NOMO-1 treated with dmso at 0.1 percent for 144 hours (cell line): ENCODE measurements around the gene SLC2A1.

Experiments used
- DNase-seq: peaks from one replicate; lab custom pipeline; 2025; ENCODE audit not compliant: unreplicated experiment; lab: John Stamatoyannopoulos, UW

The SLC2A1 gene

GRCh38 chr1:42958488-42959319 is at the start of gene SLC2A1:
SLC2A1 (minus strand) TSS chr1:42958868; CDS start chr1:42958651, 217 bp downstream.
- DNase-seq = peak; percentile 85

DNA sequence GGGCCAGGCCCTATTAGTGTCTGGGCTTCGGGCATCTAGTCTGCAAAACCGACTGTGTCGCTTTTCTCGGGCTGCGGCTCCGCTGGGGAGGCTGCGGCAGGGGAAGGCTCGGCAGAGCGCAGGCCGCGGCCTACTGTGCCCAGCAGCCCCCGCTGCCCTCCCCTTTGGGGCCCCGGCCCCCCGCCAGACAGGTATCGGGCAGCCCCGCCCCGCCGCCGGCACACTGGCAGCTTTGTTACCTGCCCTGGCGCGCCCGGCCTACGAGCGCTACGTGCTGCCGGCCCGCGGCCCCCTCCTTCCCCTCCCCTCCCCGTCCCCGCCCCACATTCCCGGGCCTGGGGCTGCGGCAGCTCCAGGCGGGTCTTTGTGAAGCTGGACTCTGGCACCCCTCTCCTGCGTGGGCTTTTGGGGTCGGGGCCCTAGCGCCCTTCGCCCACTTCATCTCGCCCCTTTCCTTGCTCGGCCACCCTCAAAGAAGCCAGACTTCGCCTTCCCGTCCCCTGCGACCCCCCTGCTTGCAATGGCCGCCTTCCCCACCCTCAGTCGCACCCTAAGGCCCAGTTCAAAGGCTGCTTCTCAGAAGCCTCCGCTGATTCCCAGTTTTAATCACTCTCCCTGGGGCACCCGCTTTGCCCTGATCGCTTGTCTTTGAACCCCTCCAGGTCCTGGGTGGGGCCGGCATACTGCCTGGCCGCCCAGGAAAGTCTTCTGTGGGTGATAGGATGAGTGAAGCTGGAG is 48.9 kb upstream of the SLC2A1 start:
- no peak for DNase-seq

DNA sequence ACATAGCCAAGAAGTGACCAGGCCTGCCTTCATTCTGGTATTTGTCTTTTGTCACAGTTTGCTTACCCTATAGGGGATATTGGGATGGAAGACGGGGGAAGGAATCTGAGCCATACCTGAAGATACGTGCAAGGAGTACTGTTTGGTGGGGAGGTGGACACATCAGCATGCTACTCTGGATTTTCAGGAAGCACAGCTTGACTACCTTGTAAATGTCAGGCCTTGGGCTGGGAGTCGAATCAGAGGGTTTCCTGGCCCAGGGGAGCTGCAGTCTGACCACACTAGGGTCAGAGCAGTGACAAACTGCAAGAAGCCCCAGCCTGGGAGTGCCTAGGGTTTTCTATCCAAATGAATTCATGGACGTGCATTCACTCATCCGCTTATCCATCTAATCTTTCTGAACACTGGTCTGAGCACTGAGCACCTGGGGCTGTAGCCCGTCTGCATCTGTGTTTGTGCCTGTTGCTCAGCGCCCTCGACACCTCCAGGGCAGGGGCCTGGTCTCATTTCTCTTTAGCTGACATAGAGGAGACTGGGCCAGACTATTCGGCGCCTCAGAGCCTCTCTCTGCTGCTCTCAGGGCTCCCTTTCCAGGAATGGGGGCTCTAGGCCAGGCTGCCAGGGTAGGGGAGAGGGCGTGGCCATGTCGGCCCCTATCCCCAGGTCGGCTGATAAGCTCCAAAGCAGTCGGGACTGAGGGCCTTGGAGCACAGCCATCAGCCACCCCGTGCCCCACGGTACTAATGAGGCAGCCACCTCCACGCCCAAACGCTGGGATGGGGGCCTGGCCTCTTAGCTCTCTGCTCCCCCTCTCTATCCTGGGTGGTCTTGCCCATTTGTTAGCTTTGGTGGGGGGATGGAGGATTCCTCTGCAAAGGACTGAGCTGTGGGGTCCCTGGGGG is 47.0 kb upstream of the SLC2A1 start:
- no peak for DNase-seq

GRCh38 chr1:43004587-43005459 is 46.2 kb upstream of the SLC2A1 start:
- no peak for DNase-seq

DNA sequence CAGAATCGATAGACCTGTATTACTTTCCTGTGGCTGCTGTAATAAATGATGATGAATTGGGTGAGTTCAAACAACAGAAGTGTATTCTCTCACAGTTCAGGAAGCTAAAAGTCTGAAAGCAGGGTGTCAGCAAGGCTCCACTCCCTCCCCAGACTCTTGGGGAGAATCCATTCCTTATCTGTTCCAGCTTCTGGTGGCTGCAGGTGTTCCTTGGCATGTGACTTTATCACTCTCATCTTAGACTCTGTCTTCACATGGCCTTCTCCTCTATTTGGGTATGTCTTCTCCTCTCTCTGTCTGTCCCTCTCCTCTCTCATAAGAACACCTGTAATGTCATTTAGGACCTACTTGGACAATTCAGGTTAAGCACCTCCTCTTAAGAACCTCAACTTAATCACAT is 44.1 kb upstream of the SLC2A1 start:
- DNase-seq = no peak

- no peak for DNase-seq
Measured at GRCh38 chr1:43002116-43002515, 43.4 kb upstream of the SLC2A1 start.

DNA sequence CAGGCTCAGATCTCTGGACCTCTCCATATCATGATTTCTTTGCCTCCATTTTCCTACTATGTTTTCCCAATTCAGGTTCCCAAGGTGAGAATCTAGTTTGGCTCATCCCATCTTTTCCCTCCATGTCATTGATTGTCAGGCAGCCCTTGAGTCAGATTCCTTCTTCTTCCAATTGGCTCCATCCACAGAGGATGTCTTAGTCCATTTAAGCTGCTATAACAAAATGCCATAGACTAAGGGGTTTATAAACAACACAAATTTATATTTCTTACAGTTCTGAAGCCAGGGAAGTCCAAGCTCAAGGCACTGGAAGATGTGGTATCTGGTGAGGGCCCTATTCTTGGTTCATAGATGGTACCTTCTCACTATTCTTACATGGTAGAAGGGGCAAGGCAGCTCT is 42.8 kb upstream of the SLC2A1 start:
- DNase-seq = no peak

GRCh38 chr1:43000271-43000670 is 41.6 kb upstream of the SLC2A1 start:
- no peak for DNase-seq

DNA sequence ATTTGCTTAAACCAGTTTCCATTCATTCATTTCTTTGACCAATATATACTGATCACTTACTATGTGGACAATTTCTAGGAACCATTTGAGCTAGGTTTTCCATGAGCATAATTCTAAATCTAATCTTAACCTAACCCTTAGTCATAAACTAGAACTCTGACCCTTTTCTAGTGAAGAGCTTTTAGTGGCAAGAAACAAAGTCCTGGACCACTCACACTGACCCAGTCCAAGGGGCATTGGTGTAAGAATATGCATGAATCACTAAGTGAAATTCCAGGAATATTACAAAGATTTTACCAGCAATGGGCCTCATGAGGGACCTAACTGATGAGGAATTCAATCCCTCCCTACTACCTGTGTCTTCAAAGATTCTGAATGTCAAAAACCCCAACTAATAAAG is 40.6 kb upstream of the SLC2A1 start:
- DNase-seq = no peak

DNA sequence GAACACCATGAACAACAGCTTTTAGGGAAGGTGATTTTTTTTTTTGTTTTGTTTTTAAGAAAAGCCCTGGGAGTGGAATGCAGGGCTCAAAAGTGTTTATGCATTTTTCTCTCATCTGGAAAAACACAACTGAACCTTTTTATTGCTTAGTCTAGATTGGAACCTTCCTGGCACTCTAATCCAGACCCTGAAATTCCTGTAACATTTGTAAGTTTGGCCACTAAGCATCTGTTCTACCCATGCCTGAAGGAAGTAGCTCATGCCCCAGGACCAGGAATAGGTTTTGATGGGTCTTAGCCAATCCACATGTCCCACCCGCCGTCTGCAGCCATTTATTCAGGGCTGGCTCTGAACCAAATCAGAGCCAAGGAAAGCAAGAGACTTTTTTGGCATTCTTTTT is 39.7 kb upstream of the SLC2A1 start:
- no peak for DNase-seq

DNA sequence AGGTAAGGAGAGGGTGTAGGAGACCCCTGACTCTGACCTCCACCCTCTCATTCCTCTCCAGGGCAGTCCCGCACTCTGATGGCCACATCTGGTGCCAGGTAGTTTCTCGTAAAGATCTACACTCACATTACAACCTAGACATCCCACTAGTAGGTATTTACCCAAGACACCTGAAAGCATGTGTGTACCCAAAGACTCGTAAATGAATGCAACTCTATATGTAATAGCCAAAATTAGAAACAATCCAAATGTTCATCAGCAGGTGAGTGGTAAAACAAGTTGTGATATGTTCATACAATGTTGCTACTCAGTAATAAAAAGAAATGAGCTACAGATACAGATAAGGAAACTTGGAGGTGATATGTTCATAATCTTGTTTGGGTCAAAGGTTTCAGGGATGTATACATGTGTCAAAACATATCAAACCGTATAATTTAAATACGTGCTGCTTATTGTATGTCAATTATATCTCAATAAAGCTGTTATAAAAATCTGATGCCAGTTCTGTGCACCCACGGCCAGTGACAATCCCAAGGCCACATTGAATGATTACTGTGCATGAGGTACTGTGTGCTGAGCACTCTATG is 37.8 kb upstream of the SLC2A1 start:
- DNase-seq = no peak

DNA sequence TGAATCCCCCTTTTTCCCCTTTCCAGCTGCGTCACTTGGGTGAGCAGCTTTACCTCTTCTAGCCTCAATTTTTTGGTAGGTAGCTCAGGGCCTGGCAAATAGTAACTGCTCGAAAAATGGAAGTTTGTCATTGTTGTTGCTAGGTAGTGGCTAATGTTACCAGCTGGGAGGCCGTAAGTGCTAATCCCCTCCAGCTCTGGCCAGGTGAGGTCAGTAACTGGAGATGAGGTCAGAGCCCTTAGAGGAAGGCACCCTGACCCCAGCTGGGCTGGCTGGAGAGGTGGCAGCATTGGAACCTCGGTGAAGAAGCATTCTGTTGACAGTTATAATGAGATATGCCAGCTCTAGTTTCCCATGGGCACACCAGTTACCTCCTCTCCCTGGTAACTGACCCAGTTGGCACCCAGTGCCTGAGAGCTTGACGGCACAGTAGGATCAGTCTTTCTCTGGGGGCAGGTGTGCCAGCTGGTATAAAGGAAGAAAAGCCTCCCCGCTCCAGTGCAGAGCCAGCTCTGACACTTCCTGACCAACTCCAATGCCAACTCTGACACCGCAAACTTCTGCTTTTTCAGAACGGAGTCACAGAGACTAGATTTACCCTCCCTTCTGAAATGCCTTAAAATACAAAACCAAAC is 35.0 kb upstream of the SLC2A1 start:
- DNase-seq = peak; percentile 66

DNA sequence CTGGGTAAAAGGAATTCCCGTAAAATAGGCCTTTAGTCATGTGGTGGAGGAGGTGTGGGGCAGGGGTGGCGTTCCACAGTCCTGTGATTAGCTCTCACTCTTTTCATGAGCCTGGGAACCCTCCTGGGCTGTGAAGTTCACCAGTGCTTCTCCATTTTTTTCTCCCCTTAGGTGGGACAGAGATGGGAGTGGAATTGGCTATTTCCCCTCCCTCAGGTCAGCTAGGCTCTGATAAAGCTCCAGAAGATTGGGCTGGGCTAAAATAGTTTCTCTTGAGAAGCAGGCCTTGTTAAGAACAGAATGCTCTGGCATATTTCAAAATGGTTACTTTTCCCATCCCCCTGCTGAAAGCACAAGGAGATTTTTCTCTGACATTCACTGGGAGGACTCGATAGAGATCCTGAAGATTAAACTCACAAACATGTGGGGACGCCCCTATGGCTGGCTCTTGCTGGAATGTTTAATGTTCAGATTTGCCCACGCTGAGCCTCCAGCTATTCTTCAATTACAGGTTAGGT is 33.4 kb upstream of the SLC2A1 start:
- no peak for DNase-seq

DNA sequence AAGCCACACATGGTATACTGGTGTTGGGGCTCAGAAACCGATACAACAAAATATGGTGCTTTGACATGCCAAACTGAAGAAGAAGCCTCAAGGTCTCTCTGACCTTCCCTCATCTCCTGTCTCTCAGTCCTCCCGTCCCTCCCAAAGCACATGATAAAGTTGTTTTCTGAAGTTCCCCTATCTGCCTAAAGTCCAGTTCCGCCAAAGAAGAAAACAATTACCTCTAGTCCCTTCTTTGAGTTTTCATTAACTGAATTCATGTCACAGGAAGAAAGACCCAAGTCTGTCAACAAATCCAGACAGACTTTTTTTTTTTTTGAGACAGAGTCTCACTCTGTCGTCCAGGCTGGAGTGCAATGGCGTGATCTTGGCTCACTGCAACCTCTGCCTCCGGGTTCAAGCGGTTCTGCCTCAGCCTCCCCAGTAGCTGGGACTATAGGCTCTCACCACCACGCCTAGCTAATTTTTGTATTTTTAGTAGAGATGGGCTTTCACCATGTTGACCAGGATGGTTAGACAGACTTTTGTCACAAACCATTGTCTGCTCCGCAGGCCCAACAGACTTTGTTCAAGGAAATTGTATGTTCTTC is 32.2 kb upstream of the SLC2A1 start:
- DNase-seq = no peak

DNA sequence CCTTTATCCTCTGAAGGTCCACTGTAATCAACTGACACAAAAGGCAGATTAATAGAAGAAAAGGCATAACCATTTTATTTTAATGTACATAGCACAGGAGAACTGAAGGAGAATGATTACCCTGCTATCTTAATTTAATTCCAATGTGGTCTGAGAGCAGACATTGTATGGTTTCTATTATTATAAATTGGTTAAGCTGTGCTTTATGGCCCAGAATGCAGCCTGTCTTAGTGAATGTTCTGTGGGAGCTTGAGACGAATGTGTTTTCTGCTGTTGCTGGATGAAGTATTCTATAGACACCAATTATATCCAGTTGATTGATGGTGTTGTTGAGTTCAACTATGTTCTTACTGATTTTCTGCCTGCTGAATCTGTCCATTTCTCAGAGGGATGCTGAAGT is 25.0 kb upstream of the SLC2A1 start:
- no peak for DNase-seq

GRCh38 chr1:42983253-42983652 is 24.6 kb upstream of the SLC2A1 start:
- DNase-seq = no peak

GRCh38 chr1:42982641-42983040 is 24.0 kb upstream of the SLC2A1 start:
- no peak for DNase-seq

DNA sequence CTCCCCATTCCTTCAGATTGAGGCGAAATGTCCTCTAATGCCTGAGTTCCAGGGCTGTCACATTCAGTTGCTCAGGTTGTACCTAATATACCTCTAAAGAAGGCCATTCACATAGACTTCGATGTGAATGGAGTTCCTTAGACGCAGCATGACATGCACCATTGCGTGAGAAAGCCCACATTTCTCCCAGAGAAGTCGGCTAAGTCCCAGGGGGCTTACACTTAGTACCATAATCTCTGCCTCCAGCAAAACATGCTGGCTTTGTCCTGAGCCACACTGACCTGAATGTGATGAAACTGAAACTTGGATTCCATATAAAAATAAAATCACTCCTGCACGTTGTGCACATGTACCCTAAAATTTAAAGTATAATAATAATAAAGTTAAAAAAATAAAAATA is 23.2 kb upstream of the SLC2A1 start:
- no peak for DNase-seq

DNA sequence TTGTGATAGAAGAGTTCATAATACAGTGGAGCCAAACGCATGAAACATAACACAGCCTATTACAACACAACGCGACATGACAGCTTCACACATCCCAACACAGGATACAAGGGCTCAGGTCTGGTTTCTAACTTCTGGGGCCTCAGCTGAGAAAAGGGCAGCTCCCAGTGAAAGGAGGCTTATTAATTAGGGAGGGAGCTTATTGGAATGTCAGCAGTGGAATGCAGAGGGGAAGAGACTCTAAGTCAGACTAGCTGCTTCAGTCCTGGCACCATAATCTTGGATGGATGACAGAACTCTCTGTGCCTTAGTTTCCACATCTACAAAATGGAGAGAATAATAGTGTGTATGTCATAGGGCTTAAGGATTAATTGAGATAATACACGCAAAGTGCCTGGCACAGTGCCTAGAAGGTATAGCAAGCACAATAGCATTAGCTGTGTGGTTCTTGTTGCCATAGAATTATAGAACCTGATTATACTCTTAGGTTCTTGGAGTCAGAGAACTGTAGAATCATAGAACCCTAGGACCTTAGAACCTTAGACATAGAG is 22.7 kb upstream of the SLC2A1 start:
- DNase-seq = no peak
